ENCODE measurements around the gene GULP1. TPM values are rescaled to one million over a fixed set of nuclear protein-coding genes. Genes with fewer than 3 reads are reported as not detected.
A peak's percentile ranks its signal among the peaks of the same experiment; 100 is the strongest.

Gene GULP1
- total and polyA plus RNA-seq, 2 experiments from 2014 or later = 94.6 to 181 TPM

DNA sequence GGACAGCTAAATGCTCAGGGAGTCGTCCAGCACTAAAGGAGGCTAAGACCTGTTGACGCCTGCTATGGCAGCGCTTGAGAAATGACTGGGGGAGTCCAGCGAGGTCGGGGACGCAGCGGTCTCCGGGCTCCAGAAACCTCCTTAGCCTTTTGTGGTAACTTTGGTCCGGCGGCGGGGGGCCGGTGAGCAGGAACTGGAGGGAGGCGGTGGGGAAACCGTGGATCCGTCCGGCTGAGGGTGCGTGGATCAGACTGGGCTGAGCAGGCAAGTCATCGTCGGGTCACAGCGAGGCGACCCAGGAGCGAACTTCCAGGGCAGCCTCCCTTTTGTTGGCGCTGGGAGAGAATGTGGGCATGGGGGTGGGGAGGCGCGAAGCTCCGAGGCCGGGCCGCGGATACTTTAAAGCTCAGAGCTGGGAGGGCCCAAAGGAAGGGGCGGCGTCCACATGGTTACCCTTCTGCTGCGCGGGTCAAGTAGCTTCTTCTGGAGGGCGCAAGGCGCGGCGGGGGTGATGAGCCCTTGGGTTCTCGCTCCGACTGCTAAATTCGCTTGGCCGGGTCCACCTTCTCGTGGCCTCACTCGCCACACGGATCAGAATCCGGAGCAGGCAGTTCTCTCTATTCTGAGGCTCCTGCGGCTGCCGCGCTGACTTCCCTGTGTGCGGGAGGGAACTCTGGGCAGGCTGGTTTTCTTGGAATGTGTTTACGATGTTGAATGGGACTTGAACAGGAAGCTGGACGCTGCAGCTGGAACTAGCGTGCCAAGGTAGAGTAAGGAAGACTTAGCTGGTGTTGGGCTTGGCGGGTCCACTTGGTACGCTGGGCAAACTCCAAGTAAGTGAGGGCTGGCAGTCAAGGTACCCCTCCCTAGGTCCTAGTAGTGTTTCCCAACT is 920 bp downstream of the GULP1 start:
- DNase-seq (ENCODE audit: low spot score) (peak; percentile 90), ATAC-seq (peak; percentile 83)
- H2AFZ ChIP-seq = no peak overlapping the region
- no peaks in the 10 kb centered on the region for H3K9me2 ChIP-seq (ENCODE audit: insufficient read depth)
- H3K27me3 ChIP-seq (ENCODE audit: insufficient read depth) = no peaks in the 10 kb centered on the region
- Mint-ChIP-seq H3K4me1 (peaks cover 32% of the 10 kb centered on the region), H3K4me3 (peak overlapping the region; percentile 95), H3K36me3 (ENCODE audit: low read depth) (peaks cover 35% of the 10 kb centered on the region), H3K27me3 (ENCODE audit: insufficient read depth, low read depth, poor library complexity) (peaks cover 16% of the 10 kb centered on the region), H3K27ac (peak overlapping the region; percentile 100), H3K9me3 (peaks cover 2% of the 10 kb centered on the region; the same call in 2 of the 3 replicates)
- H3K79me2 ChIP-seq (replicated peaks; ENCODE audit: insufficient read depth) = peaks cover 78% of the 10 kb centered on the region
- TF ChIP-seq ZNF331 (CRISPR knock-in tag; IDR thresholded peaks at IDR 0.05; ENCODE audit: low read depth) = no peak
- TF ChIP-seq POLR2AphosphoS5 (IDR thresholded peaks at IDR 0.05; ENCODE audit: low read depth) = peak; percentile 79
- peak; percentile 39 for TF ChIP-seq JUNB (IDR thresholded peaks at IDR 0.05; ENCODE audit: unreplicated experiment)
- peaks cover 5% of the 10 kb centered on the region; the same call in 1 of the 2 replicates for H3K36me3 ChIP-seq (ENCODE audit: insufficient read depth)
- H3K4me3 ChIP-seq = peak overlapping the region; percentile 82
- peak overlapping the region; percentile 87 for H3K4me2 ChIP-seq
- peaks cover 35% of the 10 kb centered on the region for H3K4me1 ChIP-seq (ENCODE audit: insufficient read depth)
- no peaks in the 10 kb centered on the region for H4K20me1 ChIP-seq (replicated peaks; ENCODE audit: insufficient read depth)
- peak overlapping the region; percentile 97 for H3K27ac ChIP-seq (ENCODE audit: low read depth)
- no peaks in the 10 kb centered on the region for H3F3A ChIP-seq (replicated peaks; ENCODE audit: low read depth)

DNA sequence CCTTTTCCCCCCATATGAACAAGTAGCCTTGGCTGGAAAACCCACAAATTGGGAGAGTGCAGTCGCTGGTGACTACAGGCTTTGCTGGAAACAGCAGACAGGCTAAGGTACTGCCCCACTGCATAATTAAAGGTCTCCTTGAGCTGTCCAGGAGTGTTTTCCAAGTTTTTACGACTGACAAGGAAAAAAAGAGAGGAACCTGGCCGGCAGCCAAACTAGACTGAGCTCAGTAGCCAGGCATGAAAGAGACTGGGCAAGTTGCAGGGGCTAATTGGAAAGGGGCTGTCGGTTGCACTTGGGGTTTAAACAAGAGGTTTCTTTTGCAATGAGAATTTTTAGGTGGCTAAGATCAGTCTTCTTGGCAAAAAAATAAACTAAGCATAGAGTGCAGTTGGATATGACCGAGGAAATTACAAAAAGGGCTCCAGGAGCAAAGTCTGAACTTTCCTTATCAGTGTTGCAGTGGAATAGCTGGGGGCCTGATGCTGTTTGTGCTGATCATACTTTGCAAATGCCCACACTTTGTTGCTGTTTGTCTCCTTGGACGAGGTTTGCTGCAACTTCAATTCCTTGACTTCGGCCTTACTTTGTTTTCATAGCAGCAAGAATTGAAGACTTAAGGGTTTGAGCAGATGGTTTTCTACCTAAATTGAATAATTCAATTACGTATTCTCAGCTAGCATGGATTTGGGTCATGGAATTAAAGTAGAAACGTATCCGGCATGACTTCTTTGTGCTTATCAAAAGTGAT is 2.1 kb downstream of the GULP1 start:
- Histone ChIP-seq H3K27ac (ENCODE audit: low read depth) (peak overlapping the region; percentile 97), H4K20me1 (replicated peaks; ENCODE audit: insufficient read depth) (no peaks in the 10 kb centered on the region), H3K4me2 (peak overlapping the region; percentile 87), H3K9me2 (ENCODE audit: insufficient read depth) (no peaks in the 10 kb centered on the region), H3K79me2 (replicated peaks; ENCODE audit: insufficient read depth) (peaks cover 90% of the 10 kb centered on the region), H3F3A (replicated peaks; ENCODE audit: low read depth) (no peaks in the 10 kb centered on the region), H3K27me3 (ENCODE audit: insufficient read depth) (no peaks in the 10 kb centered on the region), H3K36me3 (ENCODE audit: insufficient read depth) (peaks cover 13% of the 10 kb centered on the region; the same call in 1 of the 2 replicates), H3K4me3 (peak overlapping the region; percentile 82), H3K4me1 (ENCODE audit: insufficient read depth) (peaks cover 40% of the 10 kb centered on the region), H2AFZ (no peak overlapping the region)
- peaks cover 9% of the 10 kb centered on the region; the same call in 2 of the 3 replicates for H3K9me3 Mint-ChIP-seq
- no peak for DNase-seq (ENCODE audit: low spot score)
- H3K4me3 Mint-ChIP-seq = peak overlapping the region; percentile 95
- TF ChIP-seq ZNF331 (CRISPR knock-in tag; IDR thresholded peaks at IDR 0.05; ENCODE audit: low read depth) (no peak), ZNF114 (CRISPR knock-in tag; IDR thresholded peaks at IDR 0.05) (no peak), NANOG (IDR thresholded peaks at IDR 0.05; ENCODE audit: borderline replicate concordance) (no peak), CREB1 (CRISPR knock-in tag; IDR thresholded peaks at IDR 0.05; ENCODE audit: low read depth) (no peak), EZH2 (IDR thresholded peaks at IDR 0.05; ENCODE audit: low read depth, unreplicated experiment) (no peak), EZH2phosphoT487 (IDR thresholded peaks at IDR 0.05; ENCODE audit: unreplicated experiment) (no peak)
- H3K27me3 Mint-ChIP-seq (ENCODE audit: insufficient read depth, low read depth, poor library complexity) = peaks cover 16% of the 10 kb centered on the region
- ATAC-seq = peak; percentile 1
- H3K36me3 Mint-ChIP-seq (ENCODE audit: low read depth) = peaks cover 35% of the 10 kb centered on the region
- H3K4me1 Mint-ChIP-seq = peaks cover 27% of the 10 kb centered on the region
- peak overlapping the region; percentile 100 for H3K27ac Mint-ChIP-seq

All from GM23338 (cell line).